ENCODE results near the gene CHP1.
"Not testable (repeated sequence)": the region's sequence is repeated elsewhere in the genome, so short reads cannot be mapped to it uniquely, and the experiment has no call there.

The CHP1 gene

DNA sequence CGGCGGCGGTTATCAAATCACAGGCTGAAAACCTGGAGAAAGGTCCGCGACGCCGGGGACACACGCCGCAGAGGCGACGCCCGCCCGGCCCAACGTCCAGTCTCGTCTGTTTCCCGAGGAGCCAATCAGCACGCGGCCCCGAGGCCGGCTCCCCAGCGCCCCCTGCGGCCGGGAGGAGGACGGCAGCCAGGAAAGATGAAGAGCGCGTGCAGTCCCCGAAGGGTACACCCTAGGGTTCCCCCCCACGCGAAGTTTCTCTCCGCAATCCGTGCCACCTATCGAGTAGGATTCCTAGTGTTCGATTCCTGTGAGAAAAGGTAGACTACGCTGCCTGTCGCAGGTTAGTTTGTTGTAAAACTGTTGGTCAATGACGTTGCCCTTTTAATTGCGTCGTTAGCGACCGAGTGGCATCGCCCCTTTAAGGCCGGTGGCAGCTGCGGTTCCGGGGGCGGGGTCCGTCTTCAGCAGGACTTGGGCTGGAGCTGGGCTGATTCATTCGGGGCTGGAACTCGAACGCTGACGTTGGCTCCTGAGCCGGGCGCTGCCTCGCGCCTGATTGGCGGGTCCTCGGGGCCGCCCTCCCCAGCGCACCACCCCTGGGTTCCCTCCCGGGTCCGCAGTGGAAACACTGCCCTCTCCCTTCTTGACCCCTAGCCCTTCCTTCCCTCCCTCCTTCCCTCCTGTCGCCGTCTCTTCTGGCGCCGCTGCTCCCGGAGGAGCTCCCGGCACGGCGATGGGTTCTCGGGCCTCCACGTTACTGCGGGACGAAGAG lies at the start of gene CHP1, which contains the start of gene EXD1:
Gene CHP1, plus strand, starts transcription at position 619 of the 772 bp plus-strand sequence. Its CDS starts 115 bp downstream, at position 734.
Gene EXD1, minus strand, starts transcription at position 108 of the 772 bp plus-strand sequence. CDS start 4,182 bp downstream, outside the sequence.
- DNase-seq: peak; percentile 95

DNA sequence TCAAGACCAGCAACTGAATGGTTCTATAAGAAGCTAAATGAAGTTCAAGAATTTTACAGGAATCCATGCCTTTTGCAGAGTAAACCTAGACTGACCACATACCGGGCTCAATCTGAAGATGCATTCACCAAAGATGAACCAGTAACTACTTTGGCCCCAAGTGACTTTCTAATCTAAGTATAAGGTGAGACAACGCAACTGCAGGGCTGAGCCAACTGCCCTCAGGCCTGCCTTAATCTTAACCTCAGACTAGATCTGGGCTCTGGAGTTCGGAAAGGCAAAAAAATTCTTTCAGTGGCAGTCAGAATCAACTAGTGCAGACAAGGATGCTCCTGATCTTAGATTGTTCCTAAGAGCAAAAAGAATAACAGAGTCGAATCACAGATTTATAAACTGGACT lies 48.8 kb upstream of the CHP1 start:
- DNase-seq: no peak

DNA sequence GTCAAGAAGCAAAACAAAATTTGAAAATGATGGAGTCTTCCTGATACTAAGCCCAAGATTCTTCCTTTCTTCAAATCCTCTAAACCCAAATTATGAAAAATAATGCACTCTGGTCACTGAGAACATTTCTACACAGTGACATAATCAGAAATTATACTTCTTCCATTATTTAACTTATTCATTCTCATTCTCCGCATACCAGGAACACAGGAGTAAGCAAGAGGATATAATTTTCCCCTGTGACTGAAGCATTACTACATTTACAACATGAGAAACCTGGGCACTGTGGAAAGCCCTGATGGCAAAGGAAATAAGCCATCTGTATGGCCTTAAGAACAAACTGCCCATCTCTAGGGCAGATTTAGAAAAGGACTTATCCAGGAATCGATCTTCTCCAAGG lies 47.5 kb upstream of the CHP1 start:
- DNase-seq: no peak

DNA sequence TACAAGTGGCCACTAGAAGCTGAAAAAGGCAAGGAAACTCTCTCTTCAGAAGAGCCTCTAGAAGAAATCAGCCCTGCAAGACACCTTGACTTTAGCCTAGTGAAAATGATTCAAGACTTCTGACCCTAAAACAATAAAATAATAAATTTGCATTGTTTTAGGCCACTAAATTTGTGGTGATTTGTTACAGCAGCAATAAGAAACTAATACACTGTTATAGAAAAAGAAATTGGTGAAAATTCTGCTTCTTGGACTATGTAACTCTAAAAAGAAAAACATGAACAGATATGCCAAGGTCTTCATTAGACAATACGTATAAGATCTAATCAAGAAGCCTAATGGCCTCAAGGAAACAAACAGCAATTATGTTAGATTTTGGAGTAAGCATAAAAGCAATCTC lies 36.6 kb upstream of the CHP1 start:
- no peak for DNase-seq

DNA sequence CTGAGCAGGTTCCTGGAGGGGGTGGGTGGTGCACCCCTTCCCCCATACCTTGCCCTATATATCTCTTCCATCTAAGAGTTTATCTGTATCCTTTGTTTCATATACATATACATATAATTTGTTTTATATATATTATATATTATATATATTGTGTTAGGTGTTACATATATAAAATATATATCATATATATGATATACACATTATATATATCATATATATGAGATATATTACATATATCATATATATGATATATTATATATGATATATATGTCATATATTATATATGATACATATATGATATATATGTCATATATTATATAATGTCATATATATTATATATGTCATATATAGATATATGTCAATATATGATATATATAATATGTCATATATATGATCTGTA lies 31.6 kb upstream of the CHP1 start:
- DNase-seq: no peak

DNA sequence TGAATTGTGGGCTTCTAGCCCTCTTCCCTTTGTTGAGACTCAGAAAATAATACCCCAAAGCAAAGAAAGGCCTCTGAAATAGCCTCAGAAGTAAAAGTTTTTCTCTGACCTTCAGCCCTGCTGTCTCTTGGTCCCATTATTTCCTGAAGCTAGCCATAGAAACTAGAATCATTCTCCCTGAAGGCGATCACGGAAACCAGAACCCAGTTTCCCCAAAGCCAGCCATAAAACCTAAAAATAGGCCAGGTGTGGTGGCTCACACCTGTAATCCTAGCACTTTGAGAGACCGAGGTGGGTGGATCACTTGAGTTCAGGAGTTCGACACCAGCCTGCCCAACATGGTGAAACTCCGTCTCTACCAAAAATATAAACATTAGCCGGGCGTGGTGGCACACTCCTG lies 27.7 kb upstream of the CHP1 start:
- DNase-seq: no peak

DNA sequence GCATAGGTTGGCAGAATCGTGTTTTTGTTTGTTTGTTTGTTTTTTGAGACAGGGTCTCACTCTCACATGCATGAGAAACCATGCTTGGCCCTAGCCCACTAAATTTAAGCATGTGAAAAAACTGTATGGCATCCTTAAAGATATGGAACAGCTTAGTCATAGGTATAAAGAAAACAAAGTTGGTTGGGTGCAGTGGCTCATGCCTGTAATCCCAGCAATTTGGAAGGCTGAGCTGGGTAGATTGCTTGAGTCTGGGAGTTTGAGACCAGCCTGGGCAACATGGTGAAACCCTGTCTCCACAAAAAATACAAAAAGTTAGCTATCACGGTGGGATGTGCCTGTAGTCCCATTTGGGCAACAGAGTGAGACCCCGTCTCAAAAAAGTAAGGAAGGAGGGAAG lies 25.8 kb upstream of the CHP1 start:
- DNase-seq: no peak

DNA sequence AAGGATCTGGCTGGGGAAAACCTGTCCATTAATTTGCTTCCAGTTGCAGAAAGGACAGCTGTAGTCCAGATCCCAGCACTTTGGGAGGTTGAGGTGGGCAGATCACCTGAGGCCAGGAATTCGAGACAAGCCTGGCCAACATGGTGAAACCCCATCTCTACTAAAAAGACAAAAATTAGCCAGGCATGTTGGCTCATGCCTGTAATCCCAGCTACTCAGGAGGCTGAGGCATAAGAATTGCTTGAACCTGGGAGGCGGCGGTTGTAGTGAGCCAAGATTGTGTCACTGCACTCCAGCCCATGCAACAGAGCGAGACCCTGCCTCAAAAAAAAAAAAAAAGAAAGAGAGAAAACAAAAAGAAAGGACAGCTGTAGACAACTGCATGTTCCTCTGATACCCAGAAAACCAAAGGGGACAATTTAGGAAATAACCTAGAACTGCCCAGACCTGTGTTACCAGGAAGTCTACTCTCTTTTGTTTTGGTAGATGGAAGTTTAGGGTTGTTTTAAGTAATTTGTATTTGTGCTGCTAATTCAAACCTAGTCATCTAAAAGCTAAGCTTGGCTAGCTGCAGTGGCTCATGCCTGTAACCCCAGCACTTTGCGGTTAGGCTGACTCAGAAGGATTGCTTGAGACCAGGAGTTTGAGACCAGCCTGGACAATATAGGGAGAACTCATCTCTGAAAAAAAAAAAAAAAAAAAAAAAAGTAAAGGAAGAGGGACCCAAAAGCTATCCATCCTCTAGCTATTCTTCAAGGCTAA lies 23.2 kb upstream of the CHP1 start:
- DNase-seq: no peak

DNA sequence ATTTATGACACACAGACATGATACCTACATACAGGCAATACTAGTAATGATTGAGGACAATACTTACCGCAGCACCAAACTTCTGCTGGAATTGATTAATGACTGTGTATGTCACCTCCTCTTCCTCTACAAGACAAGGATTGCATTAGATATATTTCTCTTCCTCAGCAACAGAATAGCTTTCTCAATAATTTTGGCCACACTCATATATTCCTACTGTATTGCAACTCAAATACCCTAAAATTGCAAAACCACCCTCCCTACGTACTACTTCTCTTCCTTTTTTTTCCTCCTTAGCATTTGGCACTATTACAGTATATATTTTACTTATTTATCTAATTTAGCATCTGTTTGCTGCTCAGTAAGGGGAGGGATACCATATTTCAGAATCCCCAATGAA lies 15.4 kb upstream of the CHP1 start:
- DNase-seq: no peak

DNA sequence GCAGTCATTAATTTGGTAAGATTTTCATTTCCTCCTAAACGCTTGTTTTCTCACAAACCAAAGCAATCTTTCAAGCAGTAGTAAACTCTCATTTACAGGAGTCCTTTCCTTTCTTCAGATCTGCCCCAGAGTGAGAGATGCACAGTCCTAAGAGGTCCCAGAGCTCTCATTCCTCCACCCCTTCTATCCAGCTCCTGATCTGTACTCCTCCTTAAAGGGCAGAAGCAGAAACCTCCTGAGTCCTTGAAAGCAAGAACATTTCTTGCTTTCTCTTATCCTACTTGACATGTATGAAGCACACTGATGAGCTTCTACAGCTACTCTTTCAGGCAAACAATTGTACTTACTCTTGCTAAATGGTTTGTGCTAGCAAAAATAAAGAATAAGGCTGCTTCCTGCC lies 12.2 kb upstream of the CHP1 start:
- DNase-seq: no peak

DNA sequence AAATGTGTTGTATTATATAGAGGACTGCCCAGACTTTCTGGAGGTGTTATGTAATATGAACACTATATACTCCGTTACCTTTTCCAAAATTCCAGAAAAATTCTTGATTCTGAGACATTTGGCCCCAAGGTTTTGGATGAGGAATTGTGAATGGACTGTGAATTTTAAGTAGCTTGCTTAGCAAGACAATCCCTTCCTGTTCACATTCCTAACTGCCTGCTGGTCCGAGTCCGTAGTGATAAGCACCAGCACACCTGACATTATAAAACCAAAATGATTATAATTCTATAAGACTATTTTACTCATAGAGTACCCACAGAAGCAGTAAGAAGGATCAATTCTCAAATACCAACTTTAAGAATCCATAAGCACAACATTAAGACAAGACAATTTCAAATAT lies 11.7 kb upstream of the CHP1 start:
- DNase-seq: no peak

DNA sequence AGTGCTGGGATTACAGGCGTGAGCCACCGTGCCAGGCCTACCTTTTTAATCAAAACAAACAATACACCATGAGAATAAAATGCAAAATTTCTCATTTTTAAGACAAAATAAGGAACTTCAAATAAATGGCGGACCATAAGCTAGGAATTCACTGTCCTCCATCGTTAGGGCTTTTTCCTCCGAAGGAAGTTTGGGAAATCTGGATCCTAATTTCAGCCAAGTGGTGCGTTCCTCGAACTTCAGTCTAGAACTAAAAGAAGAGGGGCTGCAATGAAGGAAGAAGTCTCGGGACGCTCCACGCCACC lies 771 bp upstream of the CHP1 start:
- no peak for DNase-seq

DNA sequence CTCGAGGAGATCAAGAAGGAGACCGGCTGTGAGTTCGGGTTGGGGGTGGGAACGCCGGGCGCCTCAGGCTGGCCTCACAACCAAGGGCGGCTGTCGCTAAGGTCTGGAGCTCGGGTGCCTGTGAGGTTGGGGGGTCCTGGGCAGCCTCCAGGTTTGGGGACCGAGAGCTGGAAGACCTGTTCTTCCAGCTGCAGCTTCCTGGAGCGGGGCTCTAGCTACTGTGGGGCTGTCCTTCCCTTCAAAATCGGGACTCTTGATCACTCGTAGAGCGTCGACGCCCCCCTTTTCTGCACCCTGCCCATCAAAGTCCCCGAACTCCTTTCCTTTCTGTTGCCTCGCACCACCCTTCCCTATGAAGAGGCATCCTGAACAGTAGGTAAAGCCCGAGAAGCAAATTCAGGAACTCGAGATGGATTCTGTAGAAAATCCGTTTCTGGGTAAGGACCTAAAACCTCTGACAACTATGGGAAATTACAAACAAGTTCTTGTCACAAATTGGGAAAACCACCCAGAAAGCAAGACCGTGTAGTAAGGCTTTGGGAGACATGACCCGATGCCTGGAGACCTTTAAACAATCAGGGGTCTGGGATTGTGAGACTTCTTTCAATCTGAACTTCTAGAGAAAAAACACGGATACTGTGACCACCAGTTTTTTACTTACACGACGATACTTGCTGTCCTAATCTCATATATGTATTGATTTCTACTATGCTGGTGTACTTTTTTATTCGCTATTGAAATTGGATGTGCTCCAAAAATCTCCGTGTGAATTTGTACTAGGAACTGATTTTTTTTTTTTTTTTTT lies 556 bp downstream of the CHP1 start:
- DNase-seq: no peak

DNA sequence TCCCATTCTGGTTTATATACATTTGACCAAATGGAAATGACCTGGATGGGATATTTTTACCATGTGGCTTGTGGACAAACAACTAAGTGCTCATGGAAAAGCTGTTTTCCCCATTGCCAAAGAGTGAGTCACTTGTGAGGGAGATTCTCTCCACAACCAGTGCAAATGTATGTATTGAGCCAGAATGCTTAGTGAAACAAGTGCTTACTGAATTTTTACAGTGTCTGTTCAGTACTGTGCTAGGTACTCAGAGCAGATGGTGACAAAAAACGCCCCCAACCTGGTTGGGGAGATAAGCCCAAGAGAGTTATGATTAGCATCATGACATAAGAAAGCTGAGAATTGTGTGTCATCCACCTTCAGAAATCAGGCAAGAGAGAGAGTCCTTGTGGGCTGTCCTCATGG lies 2.3 kb downstream of the CHP1 start:
- DNase-seq: no peak

DNA sequence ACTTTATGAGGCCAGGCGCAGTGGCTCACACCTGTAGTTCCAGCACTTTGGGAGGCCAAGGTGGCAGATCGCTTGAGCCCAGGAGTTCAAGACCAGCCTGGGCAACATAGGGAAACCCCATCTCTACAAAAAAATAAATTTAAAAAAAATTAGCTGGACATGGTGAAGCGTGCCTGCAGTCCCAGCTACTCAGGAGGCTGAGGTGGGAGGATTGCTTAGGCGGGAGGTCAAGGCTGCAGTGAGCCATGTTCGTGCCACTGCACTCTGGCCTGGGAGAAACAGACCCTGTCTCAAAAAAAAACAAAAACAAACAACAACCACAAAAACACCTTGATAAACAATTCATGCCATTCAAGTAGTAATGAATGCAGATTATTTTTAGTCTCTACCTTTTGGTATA lies 4.2 kb downstream of the CHP1 start:
- DNase-seq: not testable (repeated sequence)

DNA sequence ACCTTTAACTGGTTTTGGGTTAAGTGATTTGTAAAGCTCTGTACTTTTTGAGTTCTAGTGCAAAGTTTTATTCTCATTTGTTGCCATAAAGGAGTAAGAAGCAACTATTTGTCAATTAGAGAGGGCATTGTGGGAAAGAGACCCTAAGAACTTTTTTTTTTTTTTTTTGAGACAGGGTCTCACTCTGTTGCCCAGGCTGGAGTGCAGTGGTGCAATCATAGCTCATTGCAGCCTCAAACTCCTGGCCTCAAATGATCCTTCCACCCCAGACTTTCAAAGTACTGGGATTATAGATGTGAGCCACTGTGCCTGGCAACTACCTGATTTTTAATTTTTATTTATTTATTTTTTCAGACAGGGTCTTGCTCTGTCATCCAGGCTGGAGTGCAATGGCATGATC lies 4.9 kb downstream of the CHP1 start:
- DNase-seq: no peak

DNA sequence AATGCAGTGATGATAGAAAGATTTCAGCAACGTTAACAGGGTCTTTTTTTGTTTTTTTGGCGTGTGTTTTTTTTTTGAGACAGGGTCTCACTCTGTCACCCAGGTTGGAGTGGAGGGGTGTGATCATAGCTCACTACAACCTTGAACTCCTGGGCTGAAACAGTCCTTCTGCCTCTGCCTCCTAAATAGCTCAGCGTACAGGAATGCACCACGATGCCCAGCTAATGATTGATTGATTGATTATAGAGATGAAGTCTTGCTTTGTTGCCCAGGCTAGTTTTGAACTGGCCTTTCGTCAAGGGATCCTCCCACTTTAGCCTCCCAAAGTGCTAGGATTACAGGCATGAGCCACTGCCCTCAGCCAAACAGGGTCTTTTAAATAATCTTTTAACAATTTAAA lies 7.0 kb downstream of the CHP1 start:
- DNase-seq: no peak

DNA sequence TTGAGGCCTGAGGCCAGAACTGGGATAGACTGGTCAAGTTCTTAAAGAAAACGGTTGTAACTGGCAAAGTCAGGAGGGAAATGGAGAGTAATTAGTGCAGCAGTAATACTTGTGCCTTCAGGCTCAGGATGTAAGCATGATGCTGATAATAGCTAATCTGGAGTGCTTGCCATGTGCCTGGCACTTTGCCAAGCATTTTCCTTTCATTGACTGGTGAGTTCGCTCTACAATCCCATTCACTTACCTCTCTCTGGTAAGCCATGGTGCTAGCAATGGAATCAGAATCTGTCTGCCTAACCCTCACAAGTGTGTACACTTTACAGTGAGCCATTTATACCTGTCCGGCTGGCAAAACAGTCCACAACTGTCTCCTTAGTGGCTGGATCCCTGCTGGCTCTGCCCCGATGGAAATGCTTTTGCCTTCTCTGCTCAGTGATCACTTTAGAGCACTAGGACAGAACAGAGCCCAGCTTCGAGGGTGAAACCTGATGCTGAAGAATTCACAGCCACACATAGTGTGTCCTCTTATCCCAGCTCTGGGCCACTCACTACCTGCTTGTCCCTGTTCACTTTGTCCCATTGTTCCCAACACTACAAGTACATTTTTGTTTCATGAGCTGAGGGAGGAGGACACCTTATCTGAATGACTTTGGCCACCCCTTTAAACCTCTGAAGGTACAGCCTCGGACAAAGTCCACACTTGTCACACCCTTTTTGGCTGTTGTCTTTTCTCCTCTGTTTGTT lies 10.3 kb downstream of the CHP1 start:
- DNase-seq: no peak

DNA sequence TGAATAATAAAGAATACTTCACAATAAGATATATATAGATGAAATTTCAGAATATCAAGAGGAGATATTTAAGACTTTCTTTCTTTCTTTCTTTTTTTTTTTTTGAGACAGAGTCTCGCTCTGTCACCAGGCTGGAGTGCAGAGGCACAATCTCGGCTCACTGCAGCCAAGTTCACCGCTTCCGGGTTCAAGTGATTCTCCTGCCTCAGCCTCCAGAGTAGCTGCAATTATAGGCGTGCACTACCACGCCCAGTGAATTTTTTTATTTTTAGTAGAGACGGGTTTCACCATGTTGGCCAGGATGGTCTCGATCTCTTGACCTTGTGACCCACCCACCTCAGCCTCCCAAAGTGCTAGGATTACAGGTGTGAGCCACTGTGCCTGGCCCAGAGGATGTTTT lies 19.7 kb downstream of the CHP1 start:
- not testable (repeated sequence) for DNase-seq

DNA sequence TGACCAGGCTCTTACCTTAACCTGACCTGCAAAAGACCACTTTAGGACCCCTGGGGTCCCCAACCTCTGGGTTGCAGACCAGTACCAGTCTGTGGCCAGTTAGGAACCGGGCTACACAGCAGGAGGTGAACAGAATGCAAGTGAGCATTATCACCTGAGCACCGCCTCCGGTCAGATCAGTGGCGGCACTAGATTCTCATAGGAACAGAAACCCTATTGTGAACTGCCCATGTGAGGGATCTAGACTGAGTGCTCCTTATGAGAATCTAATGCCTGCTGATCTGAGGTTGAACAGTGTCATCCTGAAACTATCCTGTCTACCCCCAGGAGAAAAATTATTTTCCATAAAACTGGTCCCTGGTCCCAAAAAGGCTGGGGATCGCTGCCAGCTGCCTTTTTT lies 20.3 kb downstream of the CHP1 start:
- DNase-seq: no peak

DNA sequence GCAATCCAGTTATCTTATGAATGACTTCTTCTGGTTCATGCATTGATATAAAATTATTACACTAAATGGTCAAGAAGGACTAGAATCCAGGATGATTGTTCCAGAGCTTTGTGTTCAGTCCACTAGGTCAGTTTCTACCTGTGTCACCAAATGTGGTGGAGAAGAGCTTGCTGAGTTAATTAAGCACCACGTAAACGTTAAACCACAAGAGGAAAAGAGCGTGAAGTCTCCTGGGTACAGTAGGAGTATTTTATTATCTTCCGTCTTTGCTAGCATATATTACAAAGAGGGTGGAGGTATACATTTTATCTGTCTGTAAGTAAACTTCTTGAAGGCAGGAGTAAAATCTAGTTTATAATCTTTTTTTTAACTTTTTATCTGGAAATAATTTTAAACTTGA lies 23.5 kb downstream of the CHP1 start:
- DNase-seq: no peak

DNA sequence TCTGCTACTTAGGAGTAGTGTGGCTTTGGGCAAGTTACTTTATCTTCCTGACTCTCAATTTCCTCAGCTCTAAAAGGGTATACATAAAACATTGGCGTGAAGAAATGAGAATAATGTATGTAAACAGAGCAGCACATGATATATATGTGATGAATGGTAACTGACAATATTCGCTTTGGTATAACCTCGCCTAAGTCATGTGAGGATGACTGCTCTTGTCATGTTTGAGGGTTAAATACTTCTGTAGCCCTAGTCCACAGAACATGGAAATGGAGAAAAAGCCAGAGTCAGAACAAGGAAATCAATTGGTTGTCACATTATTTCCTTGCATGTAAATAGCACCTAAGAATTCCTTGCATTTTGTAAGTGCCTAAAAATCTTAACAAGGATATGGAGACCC lies 25.0 kb downstream of the CHP1 start:
- no peak for DNase-seq

DNA sequence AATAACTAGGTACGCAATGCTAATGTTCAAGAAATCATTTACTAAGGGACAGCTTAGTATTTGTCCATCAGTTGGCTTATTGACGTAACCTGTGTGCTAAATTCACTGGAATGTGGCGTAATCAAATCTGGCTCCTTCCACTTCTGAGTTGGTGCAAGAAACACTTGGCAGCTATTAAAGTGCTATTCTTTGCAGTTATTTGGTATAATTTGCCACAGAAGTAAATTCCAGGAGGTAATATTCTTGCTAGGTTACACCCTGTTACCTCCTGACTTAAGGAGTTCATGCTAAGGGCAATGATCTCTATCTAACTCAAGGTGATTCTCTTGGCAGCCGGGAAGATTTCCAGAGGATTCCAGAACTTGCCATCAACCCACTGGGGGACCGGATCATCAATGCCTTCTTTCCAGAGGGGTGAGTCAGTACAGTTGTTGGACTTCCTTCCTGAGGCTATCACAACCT lies 25.5 kb downstream of the CHP1 start:
- no peak for DNase-seq

All from activated CD8-positive, alpha-beta memory T cell treated with anti-CD3 and anti-CD28 coated beads, Interleukin-2, amount 50 U/mL, for 4 hours (primary cell).